Measurements from ENCODE around the gene MYH7.
A peak's percentile ranks its signal among the peaks of the same experiment; 100 is the strongest.

Gene MYH7

GRCh38 chr14:23435543-23436326, at the start of gene MYH7:
Gene MYH7 (minus strand): TSS chr14:23435660. CDS start chr14:23433732, 1,928 bp downstream.
- no peak within 1 kb of the TSS for H3K4me3 ChIP-seq (ENCODE audit: low read depth, low read length)
- no peak for TF ChIP-seq CTCF (IDR thresholded peaks at IDR 0.05; ENCODE audit: borderline replicate concordance, insufficient read depth, low read depth, low read length)

GRCh38 chr14:23483236-23483854, 47.9 kb upstream of the MYH7 start:
- peak; percentile 62 for TF ChIP-seq CTCF (IDR thresholded peaks at IDR 0.05; ENCODE audit: borderline replicate concordance, insufficient read depth, low read depth, low read length)
- no peak overlapping the region for H3K4me3 ChIP-seq (ENCODE audit: low read depth, low read length)

- no peak overlapping the region for H3K4me3 ChIP-seq (ENCODE audit: low read depth, low read length)
- no peak for TF ChIP-seq CTCF (IDR thresholded peaks at IDR 0.05; ENCODE audit: borderline replicate concordance, insufficient read depth, low read depth, low read length)
Measured at GRCh38 chr14:23482823-23483148, 47.3 kb upstream of the MYH7 start.

- no peak overlapping the region for H3K4me3 ChIP-seq (ENCODE audit: low read depth, low read length)
Measured at GRCh38 chr14:23481979-23482822, 46.7 kb upstream of the MYH7 start.

GRCh38 chr14:23481362-23481970, 46.0 kb upstream of the MYH7 start:
- no peak overlapping the region for H3K4me3 ChIP-seq (ENCODE audit: low read depth, low read length)
- no peak for TF ChIP-seq CTCF (IDR thresholded peaks at IDR 0.05; ENCODE audit: borderline replicate concordance, insufficient read depth, low read depth, low read length)

More at GRCh38 chr14:23481979-23482822, 46.7 kb upstream of the MYH7 start:
- no peak for TF ChIP-seq CTCF (IDR thresholded peaks at IDR 0.05; ENCODE audit: borderline replicate concordance, insufficient read depth, low read depth, low read length)

GRCh38 chr14:23478109-23478759, 42.8 kb upstream of the MYH7 start:
- H3K4me3 ChIP-seq (ENCODE audit: low read depth, low read length): no peak overlapping the region
- peak; percentile 46; the same call in 1 of the 2 replicates for TF ChIP-seq CTCF (IDR thresholded peaks at IDR 0.05; ENCODE audit: borderline replicate concordance, insufficient read depth, low read depth, low read length)

Data from GM12875 (cell line).